Activated T-helper 17 cell treated with anti-CD3 and anti-CD28 coated beads, Interleukin-2, amount 50 U/mL, for 72 hours (primary cell): Measurements from ENCODE around the gene DENND6B. TPM values are rescaled to one million over a fixed set of nuclear protein-coding genes. Genes with fewer than 3 reads are reported as not detected.
"Not testable (repeated sequence)": the region's sequence is repeated elsewhere in the genome, so short reads cannot be mapped to it uniquely, and the experiment has no call there.

Experiments used
- ATAC-seq: fragments of 150-1000 bp; cut with Tn5 transposase; replicated peaks from 2 replicates; pipeline ENCODE4 v1.10.0; 2021; ENCODE audit warnings: mild to moderate bottlenecking, moderate library complexity
- H3K27ac Mint-ChIP-seq: one replicate; pipeline ENCODE4 v1.8.0; 2022; ENCODE audit warnings: mixed read lengths
- H3K27me3 Mint-ChIP-seq: one replicate; pipeline ENCODE4 v1.8.0; 2022; ENCODE audit warnings: mixed read lengths
- H3K36me3 Mint-ChIP-seq: one replicate; pipeline ENCODE4 v1.8.0; 2022; ENCODE audit warnings: low read depth, mild to moderate bottlenecking, mixed read lengths
- H3K4me1 Mint-ChIP-seq: one replicate; pipeline ENCODE4 v1.8.0; 2022; ENCODE audit warnings: mixed read lengths
- H3K4me3 Mint-ChIP-seq: one replicate; pipeline ENCODE4 v1.8.0; 2022; ENCODE audit warnings: mild to moderate bottlenecking, mixed read lengths
- H3K9me3 Mint-ChIP-seq: one replicate; pipeline ENCODE4 v1.8.0; 2022; ENCODE audit warnings: mixed read lengths
- total RNA-seq, 2 donors: library from RNA; stranded (reverse); gene quantifications; one replicate each; pipeline ENCODE4 v1.2.3, GENCODE V29; 2022

The DENND6B gene
- total RNA-seq, 2 donors from 2014 or later, result 3.2 to 6.5 TPM

- Mint-ChIP-seq H3K4me1 (no peaks in the 10 kb centered on the region), H3K36me3 (no peaks in the 10 kb centered on the region), H3K4me3 (no peak overlapping the region), H3K27ac (no peak overlapping the region), H3K27me3 (no peaks in the 10 kb centered on the region), H3K9me3 (no peaks in the 10 kb centered on the region)
- no peak for ATAC-seq
Measured at GRCh38 chr22:50283821-50284220, 43.0 kb downstream of the DENND6B start.

GRCh38 chr22:50282361-50283155, 44.3 kb downstream of the DENND6B start:
- Mint-ChIP-seq H3K36me3 (no peaks in the 10 kb centered on the region), H3K4me1 (no peaks in the 10 kb centered on the region), H3K27ac (no peak overlapping the region), H3K9me3 (no peaks in the 10 kb centered on the region), H3K27me3 (no peaks in the 10 kb centered on the region), H3K4me3 (no peak overlapping the region)
- no peak for ATAC-seq

DNA sequence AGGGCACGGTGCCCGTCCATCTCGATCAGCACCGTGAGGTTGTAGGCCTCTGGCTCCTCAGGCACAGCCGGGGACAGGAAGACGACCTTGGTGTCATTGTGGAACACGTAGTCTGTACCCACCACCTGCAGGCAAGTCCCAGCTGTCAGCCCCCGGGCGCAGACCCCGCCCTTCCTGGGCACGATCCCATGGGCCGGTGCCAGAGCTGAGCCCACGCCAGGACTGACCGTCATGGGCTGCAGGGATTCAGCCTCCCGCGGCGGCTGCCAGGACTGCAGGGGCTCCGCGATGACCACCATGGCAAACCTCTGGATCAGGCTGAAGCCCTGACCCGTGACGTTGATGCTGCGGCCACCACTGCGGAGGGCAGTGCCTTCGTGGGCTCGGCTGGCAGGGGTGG, 44.9 kb downstream of the DENND6B start:
- Mint-ChIP-seq H3K27me3 (no peaks in the 10 kb centered on the region), H3K36me3 (no peaks in the 10 kb centered on the region), H3K9me3 (no peaks in the 10 kb centered on the region), H3K27ac (no peak overlapping the region), H3K4me1 (no peaks in the 10 kb centered on the region), H3K4me3 (no peak overlapping the region)
- no peak for ATAC-seq

DNA sequence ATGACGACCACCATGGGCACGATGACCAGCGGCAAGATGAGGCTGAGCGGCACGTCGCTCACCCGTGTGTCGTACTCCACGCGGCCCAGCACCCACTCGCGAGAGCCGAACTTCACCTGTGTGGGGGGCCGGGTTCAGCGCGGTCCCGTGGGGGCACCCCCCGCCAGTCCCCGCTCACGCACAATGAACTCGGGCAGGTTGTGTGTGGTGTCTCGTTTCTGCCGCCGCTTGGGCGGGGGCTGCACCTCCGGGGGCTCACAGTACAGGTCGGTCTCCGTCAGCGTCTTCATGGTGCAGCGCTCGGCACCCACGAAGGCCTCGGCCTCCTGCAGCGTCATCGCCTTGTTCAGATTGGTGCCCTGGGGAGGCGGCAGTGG, 45.4 kb downstream of the DENND6B start:
- Mint-ChIP-seq H3K27me3 (no peaks in the 10 kb centered on the region), H3K9me3 (no peaks in the 10 kb centered on the region), H3K27ac (no peak overlapping the region), H3K36me3 (no peaks in the 10 kb centered on the region), H3K4me3 (no peak overlapping the region), H3K4me1 (no peaks in the 10 kb centered on the region)
- ATAC-seq, result no peak

DNA sequence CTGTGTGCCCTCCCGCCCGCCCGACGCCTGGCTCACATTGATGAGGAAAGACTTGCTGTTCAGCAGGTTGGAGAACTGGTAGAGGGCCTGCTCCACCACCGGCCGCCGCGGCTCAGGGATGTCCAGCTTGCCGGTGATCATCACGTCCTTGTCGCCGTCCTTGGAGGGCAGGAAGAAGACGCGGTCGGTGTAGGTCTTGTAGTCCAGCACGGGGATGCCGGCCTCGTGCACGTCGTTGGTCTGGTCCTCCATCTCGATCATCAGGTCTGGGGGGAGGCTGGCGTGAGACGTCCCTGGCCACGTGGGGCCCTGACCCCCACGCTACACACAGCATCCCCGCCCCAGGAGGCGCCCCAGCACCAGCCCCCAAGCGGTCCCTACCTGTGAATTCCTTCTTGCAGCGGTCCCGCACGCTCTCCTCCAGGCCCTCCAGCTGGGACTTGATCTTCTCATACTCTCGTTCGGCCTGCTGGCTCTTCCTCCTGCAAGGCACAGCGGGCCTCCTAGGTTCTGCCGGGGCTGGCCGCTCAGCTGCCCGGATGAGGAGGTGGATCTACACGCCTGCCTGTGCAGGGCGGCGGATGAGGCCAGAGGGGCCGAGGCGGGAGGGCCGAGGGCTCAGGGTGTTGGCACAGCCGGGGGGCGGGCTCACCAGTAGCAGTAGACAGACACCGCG, 46.0 kb downstream of the DENND6B start:
- ATAC-seq, result no peak
- H3K27me3 Mint-ChIP-seq, result no peaks in the 10 kb centered on the region
- H3K4me3 Mint-ChIP-seq, result no peak overlapping the region
- H3K36me3 Mint-ChIP-seq, result no peaks in the 10 kb centered on the region
- no peak overlapping the region for H3K27ac Mint-ChIP-seq
- H3K9me3 Mint-ChIP-seq, result no peaks in the 10 kb centered on the region
- no peaks in the 10 kb centered on the region for H3K4me1 Mint-ChIP-seq

DNA sequence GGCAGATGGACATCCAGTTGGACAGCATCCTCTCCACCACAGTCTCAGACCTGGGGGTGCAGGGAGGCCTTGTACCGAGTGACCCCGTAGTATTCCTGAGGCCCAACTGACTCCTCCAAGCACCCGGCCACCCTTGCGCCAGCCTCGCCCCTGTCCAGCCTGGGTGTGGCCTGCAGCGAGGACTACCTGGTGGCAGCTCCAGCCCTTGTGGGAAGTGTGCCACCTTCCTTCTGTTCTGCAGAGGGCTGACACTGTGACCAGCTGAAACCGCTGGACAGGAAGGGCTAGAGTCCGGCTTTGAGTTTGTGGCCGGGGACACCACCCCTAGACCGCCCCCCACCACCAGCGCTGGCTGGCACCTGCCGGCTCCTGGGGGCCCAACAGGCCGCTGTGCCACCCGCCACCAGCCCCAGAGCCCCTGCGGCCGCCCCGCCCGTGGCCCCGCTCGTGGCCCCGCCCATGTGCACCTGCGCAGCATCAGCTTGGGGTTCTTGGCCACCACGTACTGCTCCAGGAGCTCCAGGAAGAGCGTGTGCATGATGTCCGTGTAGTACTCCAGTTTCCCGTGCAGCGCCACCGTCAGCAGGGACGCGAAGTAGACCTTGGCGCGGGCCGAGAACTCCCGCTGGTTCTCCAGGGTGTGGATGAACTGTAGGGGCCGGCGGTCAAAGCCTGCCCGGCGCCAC, 46.6 kb downstream of the DENND6B start:
- no peak for ATAC-seq
- Mint-ChIP-seq H3K4me1 (no peaks in the 10 kb centered on the region), H3K9me3 (no peaks in the 10 kb centered on the region), H3K27ac (no peak overlapping the region), H3K4me3 (no peak overlapping the region), H3K27me3 (no peaks in the 10 kb centered on the region), H3K36me3 (no peaks in the 10 kb centered on the region)

GRCh38 chr22:50278956-50279619, 47.7 kb downstream of the DENND6B start:
- Mint-ChIP-seq H3K27me3 (no peaks in the 10 kb centered on the region), H3K4me1 (peaks cover under 1% of the 10 kb centered on the region), H3K4me3 (no peak overlapping the region), H3K27ac (no peak overlapping the region), H3K9me3 (no peaks in the 10 kb centered on the region), H3K36me3 (no peaks in the 10 kb centered on the region)
- no peak for ATAC-seq

- Mint-ChIP-seq H3K4me3 (no peak overlapping the region), H3K9me3 (no peaks in the 10 kb centered on the region), H3K27ac (no peak overlapping the region), H3K4me1 (peaks cover 5% of the 10 kb centered on the region), H3K36me3 (no peaks in the 10 kb centered on the region), H3K27me3 (no peaks in the 10 kb centered on the region)
- no peak for ATAC-seq
Measured at GRCh38 chr22:50278461-50278860, 48.4 kb downstream of the DENND6B start.

DNA sequence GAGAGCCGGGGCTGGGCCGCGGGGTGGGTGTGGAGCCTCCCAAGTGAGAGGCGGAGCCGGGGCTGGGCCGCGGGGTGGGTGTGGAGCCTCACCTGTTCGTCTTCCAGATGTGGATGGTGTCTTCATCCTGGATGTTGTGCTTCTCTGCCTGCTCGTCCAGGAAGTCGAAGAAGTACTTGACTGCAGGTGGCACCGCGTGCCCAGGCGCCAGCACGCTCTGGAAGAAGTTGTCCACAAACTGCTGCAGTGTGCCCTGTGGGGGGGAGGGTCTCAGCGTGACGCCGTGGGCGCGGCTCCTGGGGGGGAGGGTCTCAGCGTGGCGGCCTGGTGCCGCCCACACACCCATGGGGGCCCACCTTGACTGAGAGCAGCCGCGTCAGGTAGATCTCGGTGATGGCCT, 49.1 kb downstream of the DENND6B start:
- ATAC-seq, result no peak
- no peaks in the 10 kb centered on the region for H3K27me3 Mint-ChIP-seq
- H3K9me3 Mint-ChIP-seq, result no peaks in the 10 kb centered on the region
- peaks cover 5% of the 10 kb centered on the region for H3K4me1 Mint-ChIP-seq
- H3K4me3 Mint-ChIP-seq, result no peak overlapping the region
- no peaks in the 10 kb centered on the region for H3K36me3 Mint-ChIP-seq
- no peak overlapping the region for H3K27ac Mint-ChIP-seq

- H3K4me3 Mint-ChIP-seq, result no peak overlapping the region
- H3K27ac Mint-ChIP-seq, result no peak overlapping the region
- peak; percentile 77 for ATAC-seq
- peaks cover 5% of the 10 kb centered on the region for H3K4me1 Mint-ChIP-seq
- no peaks in the 10 kb centered on the region for H3K27me3 Mint-ChIP-seq
- no peaks in the 10 kb centered on the region for H3K9me3 Mint-ChIP-seq
- no peaks in the 10 kb centered on the region for H3K36me3 Mint-ChIP-seq
Measured at GRCh38 chr22:50276143-50276542, 50.7 kb downstream of the DENND6B start.

- no peaks in the 10 kb centered on the region for H3K36me3 Mint-ChIP-seq
- H3K9me3 Mint-ChIP-seq, result no peaks in the 10 kb centered on the region
- peaks cover 5% of the 10 kb centered on the region for H3K4me1 Mint-ChIP-seq
- no peak overlapping the region for H3K4me3 Mint-ChIP-seq
- no peak overlapping the region for H3K27ac Mint-ChIP-seq
- ATAC-seq, result no peak
- H3K27me3 Mint-ChIP-seq, result no peaks in the 10 kb centered on the region
Measured at GRCh38 chr22:50275181-50276055, 51.4 kb downstream of the DENND6B start.

DNA sequence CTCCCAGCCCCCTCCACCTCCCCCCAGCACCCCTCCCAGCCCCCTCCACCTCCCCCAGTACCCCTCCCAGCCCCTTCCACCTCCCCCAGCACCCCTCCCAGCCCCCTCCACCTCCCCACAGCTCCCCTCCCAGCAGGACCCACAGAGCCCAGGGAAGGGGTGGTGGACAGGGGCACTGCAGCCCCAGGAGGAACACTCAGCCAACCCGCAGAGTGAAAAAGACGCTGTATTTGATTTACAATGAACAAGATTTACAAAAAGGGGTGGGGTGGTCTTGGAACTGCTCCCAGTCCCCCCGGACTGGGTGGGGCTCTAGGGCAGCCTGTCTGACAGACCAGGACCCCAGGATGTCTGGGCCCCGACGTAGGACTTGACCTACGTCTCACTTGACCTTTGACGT, 52.0 kb downstream of the DENND6B start:
- Mint-ChIP-seq H3K4me3 (no peak overlapping the region), H3K27ac (no peak overlapping the region), H3K36me3 (no peaks in the 10 kb centered on the region), H3K9me3 (no peaks in the 10 kb centered on the region), H3K27me3 (no peaks in the 10 kb centered on the region), H3K4me1 (peaks cover 5% of the 10 kb centered on the region)
- no peak for ATAC-seq

DNA sequence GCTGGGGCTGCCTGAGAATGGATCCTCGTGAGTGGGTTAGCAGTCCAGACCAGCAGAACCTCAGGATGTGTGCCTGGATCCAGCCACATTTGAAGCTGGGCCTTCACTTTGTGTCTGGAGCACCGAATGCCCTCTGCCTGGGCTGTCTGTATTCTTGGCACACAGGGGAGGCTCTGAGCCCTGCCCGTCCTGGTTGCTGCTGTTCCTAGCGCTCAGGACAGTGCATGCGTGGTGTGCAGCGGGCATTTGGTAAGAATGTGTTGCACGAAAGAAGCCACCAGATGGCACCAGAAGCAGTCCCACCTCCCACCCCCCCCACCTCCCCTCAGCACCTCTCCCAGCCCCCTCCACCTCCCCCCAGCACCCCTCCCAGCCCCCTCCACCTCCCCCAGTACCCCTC, 52.5 kb downstream of the DENND6B start:
- no peak for ATAC-seq
- Mint-ChIP-seq H3K9me3 (no peaks in the 10 kb centered on the region), H3K27me3 (no peaks in the 10 kb centered on the region), H3K4me1 (peaks cover 5% of the 10 kb centered on the region), H3K27ac (no peak overlapping the region), H3K36me3 (no peaks in the 10 kb centered on the region), H3K4me3 (no peak overlapping the region)

GRCh38 chr22:50273781-50274180, 53.0 kb downstream of the DENND6B start:
- not testable (repeated sequence) for H3K9me3 Mint-ChIP-seq, H3K4me3 Mint-ChIP-seq, H3K4me1 Mint-ChIP-seq, H3K36me3 Mint-ChIP-seq, ATAC-seq, H3K27me3 Mint-ChIP-seq, H3K27ac Mint-ChIP-seq
